Skeletal muscle cell (primary cell): ENCODE data around the gene PARP3.

Experiments
- DNase-seq: peaks from one replicate; pipeline ENCODE4 v3.0.0-alpha.2; 2010; ENCODE audit warnings: low read depth
- H3K4me3 ChIP-seq: 2 replicates; pipeline ENCODE4 v1.5.1; 2011; ENCODE audit warnings: low read depth, mild to moderate bottlenecking, control low read depth, low read length, moderate library complexity

The PARP3 gene

DNA sequence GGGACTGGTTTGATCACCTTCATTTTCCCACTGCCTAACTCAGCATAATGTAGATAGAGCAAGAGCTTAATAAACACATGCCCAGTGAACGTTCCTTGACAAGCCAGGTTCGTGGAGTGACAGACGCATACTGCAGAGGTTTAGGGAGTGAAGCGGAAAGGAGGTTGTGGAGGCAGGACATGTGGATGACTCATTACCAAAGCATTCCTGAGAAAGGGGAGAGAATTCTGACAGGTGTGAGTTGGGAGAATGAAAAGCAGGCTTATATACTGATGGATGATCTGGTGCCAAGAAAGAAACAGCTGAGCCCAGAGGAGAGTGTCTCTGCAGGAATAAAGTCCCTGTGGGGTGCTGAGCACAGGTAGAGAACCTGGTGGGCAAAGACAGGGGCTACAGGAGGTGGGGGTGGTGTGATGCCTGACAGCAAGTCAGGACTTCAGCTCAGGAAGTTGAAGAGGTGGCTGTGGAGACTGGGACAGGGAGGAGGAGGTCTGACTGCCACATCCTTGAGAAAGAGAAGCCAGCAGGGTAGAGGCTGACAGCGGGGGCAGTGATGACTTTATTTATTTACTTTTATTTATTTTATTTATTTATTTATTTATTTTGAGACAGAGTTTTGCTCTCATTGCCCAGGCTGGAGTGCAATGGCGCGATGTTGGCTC, 55.9 kb downstream of the PARP3 start:
- no peak overlapping the region for H3K4me3 ChIP-seq
- DNase-seq: no peak
